HepG2 (cell line): ENCODE data around the gene UBE2C.

Experiments used
- JUNB ChIP-seq: sonication (generic); formaldehyde crosslinking; IDR thresholded peaks from 2 replicates; pipeline ENCODE4 v1.8.0; 2022; ENCODE audit warnings: missing genetic modification reagents, mild to moderate bottlenecking, borderline replicate concordance
- NCOR1 ChIP-seq: fragments of 200-600 bp; sonication (generic); IDR thresholded peaks from 2 replicates; pipeline ENCODE4 v1.7.0; 2017; ENCODE audit warnings: antibody characterized with exemption, low read length, borderline replicate concordance
- NR2C2 ChIP-seq: sonication (generic); formaldehyde crosslinking; IDR thresholded peaks from 2 replicates; pipeline ENCODE4 v1.4.0; 2020; ENCODE audit warnings: missing genetic modification reagents, mild to moderate bottlenecking, moderate library complexity, borderline replicate concordance
- POLR2A ChIP-seq, 2 experiments: IDR thresholded peaks; 2 replicates each; pipeline ENCODE4 v1.6.1; 2011; ENCODE audit warnings: low read depth in 2 of 2, low read length in 2 of 2, mild to moderate bottlenecking in 1 of 2, moderate library complexity in 1 of 2; ENCODE audit not compliant: insufficient read depth in 1 of 2
- ZKSCAN1 ChIP-seq: fragments of 150-350 bp; IDR thresholded peaks from 2 replicates; pipeline ENCODE4 v1.6.1; 2014; ENCODE audit warnings: low read length
- TF ChIP-seq, protein P1 (sequence below): sonication (generic); formaldehyde crosslinking; IDR thresholded peaks from 2 replicates; pipeline ENCODE4 v1.5.0; 2020; ENCODE audit warnings: mild to moderate bottlenecking, missing genetic modification reagents, moderate library complexity

DNA sequence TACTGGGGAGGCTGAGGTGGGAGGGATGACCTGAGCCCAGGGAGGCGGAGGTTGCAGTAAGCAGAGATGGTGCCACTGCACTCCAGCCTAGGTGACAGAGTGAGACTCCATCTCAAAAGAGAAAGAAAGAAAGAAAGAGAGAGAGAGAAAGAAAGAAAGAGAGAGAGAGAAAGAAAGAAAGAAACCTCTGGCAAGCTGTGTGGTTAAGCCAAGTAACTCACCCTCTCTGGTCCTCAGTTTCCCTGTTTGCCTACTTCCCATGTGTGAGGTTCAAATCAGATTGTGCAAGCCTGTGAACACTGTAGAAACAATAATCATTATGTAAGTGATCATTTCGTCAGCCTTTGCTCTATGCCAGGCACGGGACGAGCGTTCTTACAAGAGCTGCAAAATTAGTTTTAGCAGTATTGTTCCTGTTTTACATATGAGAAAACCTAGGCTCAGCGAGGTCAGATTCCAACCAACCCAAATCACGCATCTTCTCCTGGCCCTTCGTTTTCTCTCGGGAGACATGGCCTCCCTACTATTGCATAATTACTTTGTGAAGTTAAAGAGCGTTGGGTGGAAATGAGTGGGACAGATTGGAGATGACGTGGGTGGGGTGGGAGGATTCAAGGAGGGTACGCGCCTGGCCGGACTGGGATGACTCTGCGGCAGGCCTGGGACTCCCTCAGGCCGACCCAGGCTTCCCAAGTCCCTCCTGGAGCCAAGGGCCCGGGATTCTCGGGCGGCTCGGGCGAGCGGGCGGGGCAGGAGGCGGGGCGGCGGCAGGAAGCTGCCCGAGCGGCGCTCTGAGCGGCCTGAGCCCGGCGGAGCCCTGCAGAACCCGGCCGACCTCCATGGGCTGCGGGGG, 20.8 kb downstream of the UBE2C start, which contains the start of gene SNX21:
- no peak; the same call in 1 of the 2 replicates for TF ChIP-seq NR2C2
- TF ChIP-seq, protein P1, sequence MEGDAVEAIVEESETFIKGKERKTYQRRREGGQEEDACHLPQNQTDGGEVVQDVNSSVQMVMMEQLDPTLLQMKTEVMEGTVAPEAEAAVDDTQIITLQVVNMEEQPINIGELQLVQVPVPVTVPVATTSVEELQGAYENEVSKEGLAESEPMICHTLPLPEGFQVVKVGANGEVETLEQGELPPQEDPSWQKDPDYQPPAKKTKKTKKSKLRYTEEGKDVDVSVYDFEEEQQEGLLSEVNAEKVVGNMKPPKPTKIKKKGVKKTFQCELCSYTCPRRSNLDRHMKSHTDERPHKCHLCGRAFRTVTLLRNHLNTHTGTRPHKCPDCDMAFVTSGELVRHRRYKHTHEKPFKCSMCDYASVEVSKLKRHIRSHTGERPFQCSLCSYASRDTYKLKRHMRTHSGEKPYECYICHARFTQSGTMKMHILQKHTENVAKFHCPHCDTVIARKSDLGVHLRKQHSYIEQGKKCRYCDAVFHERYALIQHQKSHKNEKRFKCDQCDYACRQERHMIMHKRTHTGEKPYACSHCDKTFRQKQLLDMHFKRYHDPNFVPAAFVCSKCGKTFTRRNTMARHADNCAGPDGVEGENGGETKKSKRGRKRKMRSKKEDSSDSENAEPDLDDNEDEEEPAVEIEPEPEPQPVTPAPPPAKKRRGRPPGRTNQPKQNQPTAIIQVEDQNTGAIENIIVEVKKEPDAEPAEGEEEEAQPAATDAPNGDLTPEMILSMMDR (CRISPR knock-in tag): no peak; the same call in 1 of the 2 replicates
- TF ChIP-seq ZKSCAN1: no peak
- TF ChIP-seq NCOR1: peak; percentile 46; the same call in 1 of the 2 replicates
- peak; percentile 83 to 89; a peak in 3 of 4 replicates for TF ChIP-seq POLR2A (IDR thresholded peaks at IDR 0.05; ENCODE audit: insufficient read depth in 1 of 2, low read depth in 2 of 2, low read length in 2 of 2)
- no peak for TF ChIP-seq JUNB (CRISPR knock-in tag)
